Fibroblast of peridontal ligament (primary cell): ENCODE measurements around the gene POLDIP3.

Experiments
- DNase-seq: peaks from one replicate; pipeline ENCODE4 v3.0.0-alpha.2; 2010; ENCODE audit errors: extremely low read depth

The POLDIP3 gene

GRCh38 chr22:42642806-42643633 is 28.3 kb upstream of the POLDIP3 start:
- DNase-seq = no peak

- no peak for DNase-seq
Measured at GRCh38 chr22:42641801-42642413, 27.2 kb upstream of the POLDIP3 start.

GRCh38 chr22:42639541-42640241 is 25.0 kb upstream of the POLDIP3 start:
- no peak for DNase-seq

- DNase-seq = no peak
Measured at GRCh38 chr22:42637555-42637954, 22.9 kb upstream of the POLDIP3 start.

- DNase-seq = no peak
Measured at GRCh38 chr22:42636506-42636905, 21.8 kb upstream of the POLDIP3 start.

GRCh38 chr22:42635531-42635930 is 20.8 kb upstream of the POLDIP3 start:
- peak; percentile 86 for DNase-seq

- DNase-seq = no peak
Measured at GRCh38 chr22:42633013-42633412, 18.3 kb upstream of the POLDIP3 start.

- DNase-seq = no peak
Measured at GRCh38 chr22:42632096-42632495, 17.4 kb upstream of the POLDIP3 start.

GRCh38 chr22:42630901-42631602 is 16.4 kb upstream of the POLDIP3 start:
- no peak for DNase-seq

- no peak for DNase-seq
Measured at GRCh38 chr22:42630211-42630610, 15.5 kb upstream of the POLDIP3 start.

GRCh38 chr22:42627981-42628380 is 13.3 kb upstream of the POLDIP3 start:
- DNase-seq = no peak

- DNase-seq = no peak
Measured at GRCh38 chr22:42626951-42627625, 12.4 kb upstream of the POLDIP3 start.

- DNase-seq = no peak
Measured at GRCh38 chr22:42626431-42626830, 11.7 kb upstream of the POLDIP3 start.

- no peak for DNase-seq
Measured at GRCh38 chr22:42625416-42625815, 10.7 kb upstream of the POLDIP3 start.

- DNase-seq = no peak
Measured at GRCh38 chr22:42624551-42625106, 9.9 kb upstream of the POLDIP3 start.

GRCh38 chr22:42623756-42624441 is 9.2 kb upstream of the POLDIP3 start:
- no peak for DNase-seq

- DNase-seq = no peak
Measured at GRCh38 chr22:42623301-42623751, 8.6 kb upstream of the POLDIP3 start.

GRCh38 chr22:42622061-42622710 is 7.5 kb upstream of the POLDIP3 start:
- no peak for DNase-seq

- peak; percentile 72 for DNase-seq
Measured at GRCh38 chr22:42621505-42622002, 6.9 kb upstream of the POLDIP3 start.

- no peak for DNase-seq
Measured at GRCh38 chr22:42620084-42620483, 5.4 kb upstream of the POLDIP3 start.
